CD4-positive, alpha-beta memory T cell (primary cell): ENCODE data around the gene B4GALNT2. TPM values are rescaled to one million over a fixed set of nuclear protein-coding genes. Genes with fewer than 3 reads are reported as not detected.
A peak's percentile ranks its signal among the peaks of the same experiment; 100 is the strongest.
"Not testable (repeated sequence)": the region's sequence is repeated elsewhere in the genome, so short reads cannot be mapped to it uniquely, and the experiment has no call there.

Experiments used
- CTCF ChIA-PET: fragments of 350-600 bp; sonication (Branson Sonifier 250); formaldehyde crosslinking; loops from one replicate; lab custom pipeline; 2021; ENCODE audit warnings: inconsistent platforms; ENCODE audit not compliant: partially characterized antibody; lab: Charles Lee
- POLR2A ChIA-PET: fragments of 350-600 bp; sonication (Branson Sonifier 250); formaldehyde crosslinking; loops from one replicate; lab custom pipeline; 2021; ENCODE audit not compliant: partially characterized antibody; lab: Charles Lee
- DNase-seq, 5 donors: peaks; one replicate each; pipeline versions ENCODE4 v3.0.0 to v3.0.0-alpha.2; 2020 to 2022; ENCODE audit warnings: mixed read lengths in 1 of 5
- H3K27ac ChIP-seq: one replicate; pipeline ENCODE4 v1.7.0; 2013; ENCODE audit warnings: low read depth, low read length
- H3K27me3 ChIP-seq: 2 replicates; pipeline ENCODE4 v1.7.0; 2013; ENCODE audit warnings: mild to moderate bottlenecking, low read length, moderate library complexity; ENCODE audit not compliant: insufficient read depth
- H3K36me3 ChIP-seq: 2 replicates; pipeline ENCODE4 v1.7.0; 2013; ENCODE audit warnings: mild to moderate bottlenecking, low read length, moderate library complexity; ENCODE audit not compliant: insufficient read depth
- H3K4me1 ChIP-seq: 2 replicates; pipeline ENCODE4 v1.7.0; 2013; ENCODE audit warnings: mild to moderate bottlenecking, low read length, moderate library complexity; ENCODE audit not compliant: insufficient read depth
- H3K4me3 ChIP-seq, 2 donors: one replicate each; pipeline ENCODE4 v1.7.0; 2013; ENCODE audit warnings: low read length in 2 of 2, mild to moderate bottlenecking in 1 of 2
- H3K9me3 ChIP-seq, 2 donors: one replicate each; pipeline ENCODE4 v1.7.0; 2013; ENCODE audit warnings: low read length in 2 of 2, control low read depth in 1 of 2; ENCODE audit not compliant: control insufficient read depth in 1 of 2
- H3K27ac Mint-ChIP-seq, 7 donors: one replicate each; pipeline ENCODE4 v1.8.0; 2020 to 2021; ENCODE audit warnings: mixed read lengths in 7 of 7, mild to moderate bottlenecking in 6 of 7, inconsistent platforms in 3 of 7, moderate library complexity in 3 of 7
- H3K27me3 Mint-ChIP-seq, 2 donors: one replicate each; pipeline ENCODE4 v1.8.0; 2020 to 2021; ENCODE audit warnings: mixed read lengths in 2 of 2
- H3K36me3 Mint-ChIP-seq, 2 donors: one replicate each; pipeline ENCODE4 v1.8.0; 2020 to 2021; ENCODE audit warnings: mixed read lengths in 2 of 2, inconsistent platforms in 1 of 2, mild to moderate bottlenecking in 1 of 2
- H3K4me1 Mint-ChIP-seq, 4 donors: one replicate each; pipeline ENCODE4 v1.8.0; 2020 to 2021; ENCODE audit warnings: mixed read lengths in 4 of 4, mild to moderate bottlenecking in 1 of 4
- H3K4me3 Mint-ChIP-seq, 8 donors: one replicate each; pipeline ENCODE4 v1.8.0; 2020 to 2021; ENCODE audit warnings: mixed read lengths in 8 of 8, mild to moderate bottlenecking in 7 of 8, moderate library complexity in 6 of 8, inconsistent platforms in 3 of 8
- H3K9me3 Mint-ChIP-seq, 8 donors: one replicate each; pipeline ENCODE4 v1.8.0; 2020 to 2021; ENCODE audit warnings: mixed read lengths in 8 of 8, mild to moderate bottlenecking in 5 of 8, inconsistent platforms in 3 of 8, moderate library complexity in 1 of 8
- intact Hi-C: fragments of 100-400 bp; cut with micrococcal nuclease; formaldehyde crosslinking; loops from one replicate; pipeline ENCODE4 v1.15.1; 2023
- polyA plus RNA-seq, 2 donors: library from polyadenylated mRNA; unstranded; fragments of 300-500 nt; fragmentation: Illumina TruSeq; gene quantifications; one replicate each; pipeline ENCODE4 v1.2.3, GENCODE V29; 2021
- total RNA-seq, 2 experiments: library from RNA; stranded (reverse); gene quantifications; one replicate each; pipeline ENCODE4 v1.2.3, GENCODE V29; 2021

B4GALNT2 gene
- total and polyA plus RNA-seq, 4 experiments from 2014 or later, result 0.06 TPM; not detected in 2

- H3K4me3 ChIP-seq, result no peak overlapping the region
- ChIA-PET POLR2A (no interaction called here), CTCF (no interaction called here)
- H3K36me3 ChIP-seq, result no peaks in the 10 kb centered on the region
- no peaks in the 10 kb centered on the region for H3K9me3 ChIP-seq
- H3K27ac Mint-ChIP-seq, result peak overlapping the region in 1 of 7 donors; percentile 5
- no peak overlapping the region for H3K27ac ChIP-seq
- intact Hi-C loops, result no loop called here
- peaks cover 0 to 8% of the 10 kb centered on the region in 2 donors for H3K27me3 Mint-ChIP-seq
- no peaks in the 10 kb centered on the region for H3K36me3 Mint-ChIP-seq
- H3K4me1 ChIP-seq, result no peaks in the 10 kb centered on the region
- DNase-seq, result no peak
- no peaks in the 10 kb centered on the region for H3K4me1 Mint-ChIP-seq
- no peak overlapping the region for H3K4me3 Mint-ChIP-seq
- H3K27me3 ChIP-seq, result no peaks in the 10 kb centered on the region
- H3K9me3 Mint-ChIP-seq, result no peaks in the 10 kb centered on the region
Measured at GRCh38 chr17:49093131-49093530, 39.4 kb upstream of the B4GALNT2 start.

DNA sequence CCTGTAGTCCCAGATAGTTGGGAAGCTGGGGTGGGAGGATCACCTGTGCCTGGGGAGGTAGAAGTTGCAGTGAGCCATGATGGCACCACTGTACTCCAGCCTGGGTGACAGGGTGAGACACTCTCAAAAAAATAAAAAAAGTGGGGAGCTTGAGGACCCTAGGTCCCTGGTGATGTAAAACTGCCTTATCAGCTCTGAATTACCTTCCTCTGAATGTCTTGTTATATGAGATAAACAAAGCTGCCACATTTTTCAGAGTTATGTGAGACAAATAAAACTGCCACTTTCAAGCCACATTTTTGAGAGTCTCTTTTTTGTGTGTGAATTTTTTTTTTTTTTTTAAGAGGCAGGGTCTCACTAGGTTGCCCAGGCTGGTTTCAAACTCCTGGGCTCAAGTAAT, 32.0 kb upstream of the B4GALNT2 start:
- intact Hi-C loops, result no loop called here
- Mint-ChIP-seq H3K27ac (no peak overlapping the region), H3K4me1 (no peaks in the 10 kb centered on the region), H3K9me3 (peaks cover 0 to 2% (median 0%) of the 10 kb centered on the region in 8 donors), H3K4me3 (no peak overlapping the region), H3K27me3 (peaks cover 3 to 5% of the 10 kb centered on the region in 2 donors), H3K36me3 (no peaks in the 10 kb centered on the region)
- Histone ChIP-seq H3K27ac (no peak overlapping the region), H3K4me3 (no peak overlapping the region), H3K9me3 (no peaks in the 10 kb centered on the region), H3K27me3 (no peaks in the 10 kb centered on the region), H3K4me1 (no peaks in the 10 kb centered on the region), H3K36me3 (no peaks in the 10 kb centered on the region)
- DNase-seq, result no peak
- POLR2A ChIA-PET, result interaction anchor here (1.2 kb wide), 1 partner anchor 156 kb away, joined by 6 read pairs; the partner anchor contains the start of gene SNF8
- CTCF ChIA-PET, result interaction anchor here (0.6 kb wide), 1 partner anchor 181 kb away, joined by 3 read pairs; no protein-coding TSS in a partner anchor

DNA sequence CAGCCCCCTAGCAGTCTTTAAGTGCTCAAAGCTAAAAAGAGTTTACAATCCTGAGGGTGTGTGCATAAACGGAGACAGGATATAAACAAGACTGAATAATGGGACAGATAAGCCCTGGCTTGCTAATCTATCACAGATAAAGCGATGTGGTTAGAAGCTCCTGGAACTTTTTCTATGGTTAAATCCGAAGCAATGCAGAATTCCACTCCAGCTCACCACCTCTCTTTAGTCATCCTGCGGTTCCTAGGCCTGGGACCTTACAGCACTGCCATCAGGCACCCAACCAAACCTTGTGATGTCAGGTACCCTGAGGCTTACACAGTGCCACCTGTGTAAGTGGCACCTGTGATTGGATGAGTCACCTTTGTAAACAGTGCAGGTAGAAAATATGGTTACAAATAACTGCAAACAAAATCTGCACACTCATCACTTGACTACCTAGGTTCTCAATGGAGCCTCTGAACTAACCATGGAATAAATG, 31.5 kb upstream of the B4GALNT2 start:
- intact Hi-C loops, result no loop called here
- Histone ChIP-seq H3K27ac (no peak overlapping the region), H3K4me1 (no peaks in the 10 kb centered on the region), H3K36me3 (no peaks in the 10 kb centered on the region), H3K4me3 (no peak overlapping the region), H3K27me3 (no peaks in the 10 kb centered on the region), H3K9me3 (no peaks in the 10 kb centered on the region)
- H3K27me3 Mint-ChIP-seq, result peaks cover 3 to 5% of the 10 kb centered on the region in 2 donors
- H3K4me1 Mint-ChIP-seq, result no peaks in the 10 kb centered on the region
- peaks cover 0 to 2% (median 0%) of the 10 kb centered on the region in 8 donors for H3K9me3 Mint-ChIP-seq
- CTCF ChIA-PET, result interaction anchor here (0.6 kb wide), 1 partner anchor 180 kb away, joined by 3 read pairs; no protein-coding TSS in a partner anchor
- POLR2A ChIA-PET, result interaction anchor here (1.2 kb wide), 1 partner anchor 156 kb away, joined by 6 read pairs; the partner anchor contains the start of gene SNF8
- no peak for DNase-seq
- no peak overlapping the region for H3K27ac Mint-ChIP-seq
- H3K4me3 Mint-ChIP-seq, result no peak overlapping the region
- H3K36me3 Mint-ChIP-seq, result no peaks in the 10 kb centered on the region

DNA sequence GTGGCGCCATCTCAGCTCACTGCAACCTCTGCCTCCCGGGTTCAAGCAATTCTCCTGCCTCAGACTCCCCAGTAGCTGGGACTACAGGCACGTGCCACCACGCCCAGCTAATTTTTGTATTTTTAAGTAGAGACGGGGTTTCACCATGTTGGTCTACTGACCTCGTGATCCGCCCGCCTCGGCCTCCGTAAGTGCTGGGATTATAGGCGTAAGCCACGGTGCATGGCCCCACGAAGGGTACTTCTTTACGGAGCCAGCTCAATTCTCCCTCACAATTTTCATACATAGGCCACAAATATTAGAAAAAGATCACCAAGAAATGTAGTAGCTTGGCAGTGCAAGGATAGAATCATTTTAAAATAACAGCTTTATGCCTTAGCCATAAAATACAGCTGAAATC, 29.2 kb upstream of the B4GALNT2 start:
- H3K27me3 ChIP-seq, H3K4me1 ChIP-seq, H3K9me3 Mint-ChIP-seq, H3K4me1 Mint-ChIP-seq, H3K36me3 Mint-ChIP-seq, H3K36me3 ChIP-seq, H3K27ac ChIP-seq, H3K27ac Mint-ChIP-seq, DNase-seq, H3K27me3 Mint-ChIP-seq, CTCF ChIA-PET, intact Hi-C loops, H3K9me3 ChIP-seq, POLR2A ChIA-PET, H3K4me3 ChIP-seq, H3K4me3 Mint-ChIP-seq: not testable (repeated sequence)

- ChIA-PET CTCF (no interaction called here), POLR2A (no interaction called here)
- no peaks in the 10 kb centered on the region for H3K27me3 ChIP-seq
Measured at GRCh38 chr17:49104511-49105074, 28.0 kb upstream of the B4GALNT2 start.

GRCh38 chr17:49106321-49107210, 26.0 kb upstream of the B4GALNT2 start:
- peaks cover 4 to 5% of the 10 kb centered on the region in 2 donors for H3K27me3 Mint-ChIP-seq
- CTCF ChIA-PET, result interaction anchor here (1.6 kb wide), 1 partner anchor 73 kb away, joined by 4 read pairs; no protein-coding TSS in a partner anchor

More at GRCh38 chr17:49104511-49105074, 28.0 kb upstream of the B4GALNT2 start:
- Histone ChIP-seq H3K4me1 (no peaks in the 10 kb centered on the region), H3K36me3 (no peaks in the 10 kb centered on the region), H3K27ac (no peak overlapping the region), H3K4me3 (no peak overlapping the region), H3K9me3 (no peaks in the 10 kb centered on the region)
- H3K4me3 Mint-ChIP-seq, result no peak overlapping the region
- H3K4me1 Mint-ChIP-seq, result peaks cover 0 to 3% (median 2%) of the 10 kb centered on the region in 4 donors
- peaks cover 4 to 5% of the 10 kb centered on the region in 2 donors for H3K27me3 Mint-ChIP-seq
- no peaks in the 10 kb centered on the region for H3K36me3 Mint-ChIP-seq
- no peak for DNase-seq
- no peak overlapping the region for H3K27ac Mint-ChIP-seq
- peaks cover 0 to 2% (median 0%) of the 10 kb centered on the region in 8 donors for H3K9me3 Mint-ChIP-seq
- intact Hi-C loops, result no loop called here

GRCh38 chr17:49107211-49107557, 25.4 kb upstream of the B4GALNT2 start:
- Mint-ChIP-seq H3K27me3 (peaks cover 4 to 5% of the 10 kb centered on the region in 2 donors), H3K27ac (no peak overlapping the region), H3K4me1 (peaks cover 0 to 3% (median 2%) of the 10 kb centered on the region in 4 donors), H3K36me3 (no peaks in the 10 kb centered on the region), H3K9me3 (peaks cover 0 to 2% (median 0%) of the 10 kb centered on the region in 8 donors), H3K4me3 (no peak overlapping the region)
- ChIA-PET POLR2A (no interaction called here), CTCF (interaction anchor here (1.6 kb wide), 1 partner anchor 73 kb away, joined by 4 read pairs; no protein-coding TSS in a partner anchor)
- H3K27ac ChIP-seq, result no peak overlapping the region
- no peak overlapping the region for H3K4me3 ChIP-seq
- no peaks in the 10 kb centered on the region for H3K4me1 ChIP-seq
- no peaks in the 10 kb centered on the region for H3K36me3 ChIP-seq
- H3K27me3 ChIP-seq, result no peaks in the 10 kb centered on the region
- intact Hi-C loops, result no loop called here
- no peaks in the 10 kb centered on the region for H3K9me3 ChIP-seq
- DNase-seq, result no peak

More at GRCh38 chr17:49106321-49107210, 26.0 kb upstream of the B4GALNT2 start:
- Histone ChIP-seq H3K27ac (no peak overlapping the region), H3K9me3 (no peaks in the 10 kb centered on the region), H3K27me3 (no peaks in the 10 kb centered on the region), H3K4me3 (no peak overlapping the region), H3K4me1 (no peaks in the 10 kb centered on the region), H3K36me3 (no peaks in the 10 kb centered on the region)
- DNase-seq, result no peak
- Mint-ChIP-seq H3K9me3 (peaks cover 0 to 2% (median 0%) of the 10 kb centered on the region in 8 donors), H3K4me1 (peaks cover 0 to 3% (median 2%) of the 10 kb centered on the region in 4 donors), H3K27ac (no peak overlapping the region), H3K4me3 (no peak overlapping the region), H3K36me3 (no peaks in the 10 kb centered on the region)
- intact Hi-C loops, result no loop called here
- POLR2A ChIA-PET, result no interaction called here
